H9 (cell line): ENCODE measurements around the gene TPM4. TPM values are rescaled to one million over a fixed set of nuclear protein-coding genes. Genes with fewer than 3 reads are reported as not detected.

Experiments used
- DNase-seq: peaks from one replicate; pipeline ENCODE4 v3.0.0-alpha.2; 2017
- H2AFZ ChIP-seq: one replicate; pipeline ENCODE4 v1.6.1; 2013; ENCODE audit warnings: mild to moderate bottlenecking, low read length, control low read depth, moderate library complexity
- H2AK5ac ChIP-seq: 2 replicates; pipeline ENCODE4 v1.6.1; 2013; ENCODE audit warnings: low read length, control low read depth, mixed read lengths; ENCODE audit not compliant: insufficient read length
- H2BK120ac ChIP-seq: one replicate; pipeline ENCODE4 v1.6.1; 2013; ENCODE audit warnings: low read depth, mild to moderate bottlenecking, low read length, control low read depth, inconsistent platforms; ENCODE audit not compliant: poor library complexity, severe bottlenecking
- H2BK12ac ChIP-seq: 2 replicates; pipeline ENCODE4 v1.6.1; 2013; ENCODE audit warnings: low read length, control low read depth, mixed read lengths, low read depth; ENCODE audit not compliant: insufficient read length
- H2BK15ac ChIP-seq: 2 replicates; pipeline ENCODE4 v1.6.1; 2013; ENCODE audit warnings: low read depth, low read length, control low read depth
- H2BK20ac ChIP-seq: one replicate; pipeline ENCODE4 v1.6.1; 2013; ENCODE audit warnings: low read depth, mild to moderate bottlenecking, low read length, control low read depth, inconsistent platforms; ENCODE audit not compliant: poor library complexity, severe bottlenecking
- H2BK5ac ChIP-seq: 2 replicates; pipeline ENCODE4 v1.6.1; 2013; ENCODE audit warnings: low read length, control low read depth, mixed read lengths; ENCODE audit not compliant: insufficient read length
- H3K14ac ChIP-seq: 2 replicates; pipeline ENCODE4 v1.6.1; 2013; ENCODE audit warnings: low read length, control low read depth; ENCODE audit not compliant: insufficient read depth
- H3K18ac ChIP-seq: 2 replicates; pipeline ENCODE4 v1.6.1; 2013; ENCODE audit warnings: low read depth, mild to moderate bottlenecking, mixed read lengths, low read length, control low read depth; ENCODE audit not compliant: insufficient read length
- H3K23ac ChIP-seq: 2 replicates; pipeline ENCODE4 v1.6.1; 2013; ENCODE audit warnings: low read length, control low read depth, mixed read lengths, low read depth; ENCODE audit not compliant: insufficient read length
- H3K23me2 ChIP-seq: 2 replicates; pipeline ENCODE4 v1.6.1; 2013; ENCODE audit warnings: low read depth, mild to moderate bottlenecking, mixed read lengths, low read length, control low read depth; ENCODE audit not compliant: insufficient read length, poor library complexity, severe bottlenecking
- H3K27ac ChIP-seq: 2 replicates; pipeline ENCODE4 v1.5.1; 2013; ENCODE audit warnings: low read length, control low read depth, mixed read lengths, low read depth; ENCODE audit not compliant: insufficient read length
- H3K27me3 ChIP-seq: 2 replicates; pipeline ENCODE4 v1.6.1; 2013; ENCODE audit warnings: low read length, control low read depth, inconsistent platforms; ENCODE audit not compliant: insufficient read depth
- H3K4ac ChIP-seq: 2 replicates; pipeline ENCODE4 v1.6.1; 2013; ENCODE audit warnings: low read depth, mild to moderate bottlenecking, control low read depth, inconsistent platforms, low read length, moderate library complexity
- H3K4me1 ChIP-seq: 2 replicates; pipeline ENCODE4 v1.6.1; 2013; ENCODE audit warnings: low read length, control low read depth, inconsistent platforms; ENCODE audit not compliant: insufficient read depth
- H3K4me2 ChIP-seq: 2 replicates; pipeline ENCODE4 v1.6.1; 2013; ENCODE audit warnings: low read length, control low read depth, mixed read lengths; ENCODE audit not compliant: insufficient read length, insufficient read depth
- H3K56ac ChIP-seq: 2 replicates; pipeline ENCODE4 v1.6.1; 2013; ENCODE audit warnings: low read depth, mild to moderate bottlenecking, mixed read lengths, low read length, control low read depth; ENCODE audit not compliant: insufficient read length
- H3K79me1 ChIP-seq: 2 replicates; pipeline ENCODE4 v1.6.1; 2013; ENCODE audit warnings: low read depth, mild to moderate bottlenecking, moderate library complexity, low read length, control low read depth, inconsistent platforms; ENCODE audit not compliant: insufficient read depth, poor library complexity, severe bottlenecking
- H3K79me2 ChIP-seq: 2 replicates; pipeline ENCODE4 v1.6.1; 2013; ENCODE audit warnings: low read length, control low read depth, inconsistent platforms; ENCODE audit not compliant: insufficient read depth
- H3K9ac ChIP-seq: 2 replicates; pipeline ENCODE4 v1.6.1; 2013; ENCODE audit warnings: low read length, control low read depth, mixed read lengths; ENCODE audit not compliant: insufficient read length; ENCODE audit errors: extremely low read depth
- H3K9me3 ChIP-seq: one replicate; pipeline ENCODE4 v1.6.1; 2013; ENCODE audit warnings: low read depth, low read length, inconsistent platforms; ENCODE audit not compliant: control insufficient read depth
- H3T11ph ChIP-seq: one replicate; pipeline ENCODE4 v1.6.1; 2013; ENCODE audit warnings: mild to moderate bottlenecking, low read length, control low read depth, inconsistent platforms
- H4K20me1 ChIP-seq: one replicate; pipeline ENCODE4 v1.6.1; 2013; ENCODE audit not compliant: control insufficient read depth, insufficient read length, insufficient read depth
- H4K5ac ChIP-seq: 2 replicates; pipeline ENCODE4 v1.6.1; 2013; ENCODE audit warnings: low read depth, mild to moderate bottlenecking, mixed read lengths, low read length, control low read depth; ENCODE audit not compliant: insufficient read length
- H4K8ac ChIP-seq: replicated peaks from 2 replicates; pipeline ENCODE4 v1.6.1; 2013; ENCODE audit warnings: low read length, control low read depth, mixed read lengths, low read depth; ENCODE audit not compliant: insufficient read length
- H4K91ac ChIP-seq: 2 replicates; pipeline ENCODE4 v1.6.1; 2013; ENCODE audit warnings: low read depth, mild to moderate bottlenecking, moderate library complexity, mixed read lengths, low read length, control low read depth; ENCODE audit not compliant: insufficient read length
- H3K27ac Mint-ChIP-seq, 3 experiments: 2 replicates in 2 of 3; 3 replicates in 1 of 3; pipeline ENCODE4 v1.8.0; 2020 to 2021; ENCODE audit warnings: mixed read lengths in 3 of 3, mild to moderate bottlenecking in 1 of 3, moderate library complexity in 1 of 3
- H3K27me3 Mint-ChIP-seq: 2 replicates; pipeline ENCODE4 v1.8.0; 2021; ENCODE audit warnings: low read depth, mild to moderate bottlenecking, moderate library complexity, mixed read lengths
- H3K36me3 Mint-ChIP-seq, 3 experiments: 2 replicates in 2 of 3; 3 replicates in 1 of 3; pipeline ENCODE4 v1.8.0; 2020 to 2021; ENCODE audit warnings: low read depth in 3 of 3, mixed read lengths in 3 of 3; ENCODE audit not compliant: insufficient read depth in 1 of 3
- H3K4me1 Mint-ChIP-seq, 2 experiments: 2 replicates each; pipeline ENCODE4 v1.8.0; 2020; ENCODE audit warnings: mixed read lengths in 2 of 2
- H3K4me3 Mint-ChIP-seq, 2 experiments: 2 replicates in 1 of 2; 3 replicates in 1 of 2; pipeline ENCODE4 v1.8.0; 2020 to 2021; ENCODE audit warnings: mild to moderate bottlenecking in 2 of 2, mixed read lengths in 2 of 2, moderate library complexity in 1 of 2
- H3K9me3 Mint-ChIP-seq, 2 experiments: 2 replicates in 1 of 2; 3 replicates in 1 of 2; pipeline ENCODE4 v1.8.0; 2020; ENCODE audit warnings: mild to moderate bottlenecking in 2 of 2, mixed read lengths in 2 of 2, moderate library complexity in 1 of 2
- WGBS: extraction: QIAGEN DNeasy Blood & Tissue Kit; methylation state at CpG from one replicate; pipeline ENCODE4 v1.1.7; 2013; ENCODE audit warnings: missing lambda C conversion rate, low lambda C conversion rate, mixed read lengths; ENCODE audit not compliant: insufficient read length; ENCODE audit errors: extremely low coverage; 5-methylcytosine and 5-hydroxymethylcytosine counted together
- total RNA-seq: library from RNA; stranded (reverse); gene quantifications from 2 replicates; pipeline ENCODE4 v1.2.1, GENCODE V29; 2021
- TF ChIP-seq, protein P1 (sequence below): fragments of 200-600 bp; sonication (generic); conservative IDR thresholded peaks from 3 replicates; pipeline ENCODE4 v1.8.0; 2021; ENCODE audit warnings: antibody characterized with exemption, mild to moderate bottlenecking

Gene TPM4
- total RNA-seq, 1 experiment from 2014 or later: 431 TPM

GRCh38 chr19:16064209-16064889 is 11.9 kb upstream of the TPM4 start:
- Histone ChIP-seq H3K27me3 (no peaks in the 10 kb centered on the region), H2BK20ac (no peak overlapping the region), H3K18ac (no peak overlapping the region), H2AK5ac (no peak overlapping the region), H2BK5ac (no peak overlapping the region), H2BK15ac (no peak overlapping the region), H4K5ac (no peak overlapping the region), H3K9ac (no peak overlapping the region), H3K56ac (no peak overlapping the region), H2BK12ac (no peak overlapping the region), H3K9me3 (no peaks in the 10 kb centered on the region), H3K14ac (no peak overlapping the region), H4K91ac (no peak overlapping the region), H3K23ac (no peak overlapping the region), H3K4ac (no peak overlapping the region), H3K27ac (no peak overlapping the region), H4K20me1 (no peaks in the 10 kb centered on the region), H3K4me1 (peaks cover 4% of the 10 kb centered on the region; the same call in 1 of the 2 replicates), H3K79me2 (no peaks in the 10 kb centered on the region), H3K4me2 (no peak overlapping the region), H2BK120ac (no peak overlapping the region), H4K8ac (no peak overlapping the region), H3K79me1 (no peaks in the 10 kb centered on the region), H2AFZ (no peak overlapping the region), H3K23me2 (no peaks in the 10 kb centered on the region), H3T11ph (no peak overlapping the region)
- TF ChIP-seq, protein P1, sequence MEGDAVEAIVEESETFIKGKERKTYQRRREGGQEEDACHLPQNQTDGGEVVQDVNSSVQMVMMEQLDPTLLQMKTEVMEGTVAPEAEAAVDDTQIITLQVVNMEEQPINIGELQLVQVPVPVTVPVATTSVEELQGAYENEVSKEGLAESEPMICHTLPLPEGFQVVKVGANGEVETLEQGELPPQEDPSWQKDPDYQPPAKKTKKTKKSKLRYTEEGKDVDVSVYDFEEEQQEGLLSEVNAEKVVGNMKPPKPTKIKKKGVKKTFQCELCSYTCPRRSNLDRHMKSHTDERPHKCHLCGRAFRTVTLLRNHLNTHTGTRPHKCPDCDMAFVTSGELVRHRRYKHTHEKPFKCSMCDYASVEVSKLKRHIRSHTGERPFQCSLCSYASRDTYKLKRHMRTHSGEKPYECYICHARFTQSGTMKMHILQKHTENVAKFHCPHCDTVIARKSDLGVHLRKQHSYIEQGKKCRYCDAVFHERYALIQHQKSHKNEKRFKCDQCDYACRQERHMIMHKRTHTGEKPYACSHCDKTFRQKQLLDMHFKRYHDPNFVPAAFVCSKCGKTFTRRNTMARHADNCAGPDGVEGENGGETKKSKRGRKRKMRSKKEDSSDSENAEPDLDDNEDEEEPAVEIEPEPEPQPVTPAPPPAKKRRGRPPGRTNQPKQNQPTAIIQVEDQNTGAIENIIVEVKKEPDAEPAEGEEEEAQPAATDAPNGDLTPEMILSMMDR: no peak
- no CpG with 5 or more reads among the region's 16 CpGs for WGBS
- Mint-ChIP-seq H3K27ac (no peak overlapping the region), H3K27me3 (peaks cover 1% of the 10 kb centered on the region; the same call in 1 of the 2 replicates), H3K36me3 (no peaks in the 10 kb centered on the region; a peak in 1 of 7 replicates), H3K4me3 (no peak overlapping the region), H3K9me3 (peaks cover 14% of the 10 kb centered on the region in 2 experiments), H3K4me1 (peaks cover 13 to 18% of the 10 kb centered on the region in 2 experiments)
- DNase-seq: no peak
